ENCODE results near the gene ZNF316.
"Not testable (repeated sequence)": the region's sequence is repeated elsewhere in the genome, so short reads cannot be mapped to it uniquely, and the experiment has no call there.

ZNF316 gene

GRCh38 chr7:6634021-6634420 is 3.1 kb upstream of the ZNF316 start:
- Mint-ChIP-seq H3K27ac (no peak overlapping the region), H3K36me3 (ENCODE audit: low read depth) (no peaks in the 10 kb centered on the region), H3K4me3 (no peak overlapping the region), H3K4me1 (peaks cover 16% of the 10 kb centered on the region), H3K27me3 (no peaks in the 10 kb centered on the region), H3K9me3 (no peaks in the 10 kb centered on the region)
- no peak for DNase-seq
- no peak for ATAC-seq

- not testable (repeated sequence) for H3K4me3 Mint-ChIP-seq; H3K27ac Mint-ChIP-seq; H3K27me3 Mint-ChIP-seq; H3K36me3 Mint-ChIP-seq (ENCODE audit: low read depth); DNase-seq; ATAC-seq; H3K9me3 Mint-ChIP-seq
- peaks cover 26% of the 10 kb centered on the region for H3K4me1 Mint-ChIP-seq
These were observed 2.1 kb upstream of the ZNF316 start for GRCh38 chr7:6634971-6635370.

- DNase-seq: peak; percentile 71
- H3K4me1 Mint-ChIP-seq: peaks cover 29% of the 10 kb centered on the region
- H3K36me3 Mint-ChIP-seq (ENCODE audit: low read depth): peaks cover 24% of the 10 kb centered on the region
- peak overlapping the region; percentile 83 for H3K4me3 Mint-ChIP-seq
- peak; percentile 76 for ATAC-seq
- H3K9me3 Mint-ChIP-seq: no peaks in the 10 kb centered on the region
- H3K27ac Mint-ChIP-seq: peak overlapping the region; percentile 87
- H3K27me3 Mint-ChIP-seq: no peaks in the 10 kb centered on the region
These were observed 569 bp downstream of the ZNF316 start for GRCh38 chr7:6637544-6638229.

- Mint-ChIP-seq H3K9me3 (no peaks in the 10 kb centered on the region), H3K4me3 (peak overlapping the region; percentile 83), H3K27me3 (no peaks in the 10 kb centered on the region), H3K27ac (peak overlapping the region; percentile 87), H3K36me3 (ENCODE audit: low read depth) (peaks cover 28% of the 10 kb centered on the region), H3K4me1 (peaks cover 29% of the 10 kb centered on the region)
- ATAC-seq (no peak), DNase-seq (no peak)
These were observed 1.9 kb downstream of the ZNF316 start for GRCh38 chr7:6639032-6639431.

GRCh38 chr7:6639627-6640026 is 2.5 kb downstream of the ZNF316 start:
- H3K4me1 Mint-ChIP-seq: peaks cover 29% of the 10 kb centered on the region
- no peaks in the 10 kb centered on the region for H3K9me3 Mint-ChIP-seq
- DNase-seq: no peak
- no peaks in the 10 kb centered on the region for H3K27me3 Mint-ChIP-seq
- ATAC-seq: no peak
- peak overlapping the region; percentile 87 for H3K27ac Mint-ChIP-seq
- H3K4me3 Mint-ChIP-seq: no peak overlapping the region
- peaks cover 28% of the 10 kb centered on the region for H3K36me3 Mint-ChIP-seq (ENCODE audit: low read depth)

GRCh38 chr7:6640246-6640721 is 3.2 kb downstream of the ZNF316 start:
- peaks cover 29% of the 10 kb centered on the region for H3K4me1 Mint-ChIP-seq

GRCh38 chr7:6641305-6642035 is 4.4 kb downstream of the ZNF316 start:
- no peak overlapping the region for H3K4me3 Mint-ChIP-seq
- ATAC-seq (no peak), DNase-seq (no peak)
- H3K36me3 Mint-ChIP-seq (ENCODE audit: low read depth): peaks cover 31% of the 10 kb centered on the region
- H3K4me1 Mint-ChIP-seq: peaks cover 25% of the 10 kb centered on the region
- H3K9me3 Mint-ChIP-seq: no peaks in the 10 kb centered on the region
- no peaks in the 10 kb centered on the region for H3K27me3 Mint-ChIP-seq
- no peak overlapping the region for H3K27ac Mint-ChIP-seq

More at GRCh38 chr7:6640246-6640721, 3.2 kb downstream of the ZNF316 start:
- ATAC-seq (peak; percentile 34), DNase-seq (peak; percentile 50)
- peaks cover 28% of the 10 kb centered on the region for H3K36me3 Mint-ChIP-seq (ENCODE audit: low read depth)
- H3K27me3 Mint-ChIP-seq: no peaks in the 10 kb centered on the region
- H3K27ac Mint-ChIP-seq: peak overlapping the region; percentile 39
- no peaks in the 10 kb centered on the region for H3K9me3 Mint-ChIP-seq
- H3K4me3 Mint-ChIP-seq: no peak overlapping the region

- Mint-ChIP-seq H3K36me3 (ENCODE audit: low read depth) (peaks cover 33% of the 10 kb centered on the region), H3K27ac (no peak overlapping the region), H3K9me3 (no peaks in the 10 kb centered on the region), H3K4me1 (peaks cover 25% of the 10 kb centered on the region), H3K27me3 (no peaks in the 10 kb centered on the region), H3K4me3 (no peak overlapping the region)
- no peak for DNase-seq
- ATAC-seq: no peak
These were observed 5.2 kb downstream of the ZNF316 start for GRCh38 chr7:6642239-6642839.

GRCh38 chr7:6642861-6643640 is 5.9 kb downstream of the ZNF316 start:
- ATAC-seq (no peak), DNase-seq (no peak)
- no peaks in the 10 kb centered on the region for H3K9me3 Mint-ChIP-seq
- peaks cover 22% of the 10 kb centered on the region for H3K4me1 Mint-ChIP-seq
- H3K4me3 Mint-ChIP-seq: no peak overlapping the region
- H3K27me3 Mint-ChIP-seq: no peaks in the 10 kb centered on the region
- no peak overlapping the region for H3K27ac Mint-ChIP-seq
- H3K36me3 Mint-ChIP-seq (ENCODE audit: low read depth): peaks cover 36% of the 10 kb centered on the region

GRCh38 chr7:6643915-6644625 is 7.0 kb downstream of the ZNF316 start:
- H3K36me3 Mint-ChIP-seq (ENCODE audit: low read depth): peaks cover 36% of the 10 kb centered on the region
- H3K9me3 Mint-ChIP-seq: no peaks in the 10 kb centered on the region
- H3K4me3 Mint-ChIP-seq: no peak overlapping the region
- DNase-seq: no peak
- H3K4me1 Mint-ChIP-seq: peaks cover 12% of the 10 kb centered on the region
- no peaks in the 10 kb centered on the region for H3K27me3 Mint-ChIP-seq
- H3K27ac Mint-ChIP-seq: no peak overlapping the region
- no peak for ATAC-seq

GRCh38 chr7:6644728-6645127 is 7.6 kb downstream of the ZNF316 start:
- Mint-ChIP-seq H3K4me3 (no peak overlapping the region), H3K36me3 (ENCODE audit: low read depth) (peaks cover 31% of the 10 kb centered on the region), H3K27me3 (no peaks in the 10 kb centered on the region), H3K27ac (no peak overlapping the region), H3K4me1 (peaks cover 6% of the 10 kb centered on the region), H3K9me3 (no peaks in the 10 kb centered on the region)
- ATAC-seq (no peak), DNase-seq (no peak)

GRCh38 chr7:6646465-6646864 is 9.3 kb downstream of the ZNF316 start:
- DNase-seq (no peak), ATAC-seq (no peak)
- Mint-ChIP-seq H3K36me3 (ENCODE audit: low read depth) (peaks cover 39% of the 10 kb centered on the region), H3K9me3 (peaks cover 4% of the 10 kb centered on the region), H3K27me3 (no peaks in the 10 kb centered on the region), H3K27ac (no peak overlapping the region), H3K4me3 (no peak overlapping the region), H3K4me1 (no peaks in the 10 kb centered on the region)

- DNase-seq (no peak), ATAC-seq (no peak)
- H3K9me3 Mint-ChIP-seq: peaks cover 4% of the 10 kb centered on the region
- H3K4me1 Mint-ChIP-seq: no peaks in the 10 kb centered on the region
- H3K4me3 Mint-ChIP-seq: no peak overlapping the region
- H3K27ac Mint-ChIP-seq: no peak overlapping the region
- H3K27me3 Mint-ChIP-seq: no peaks in the 10 kb centered on the region
- peaks cover 40% of the 10 kb centered on the region for H3K36me3 Mint-ChIP-seq (ENCODE audit: low read depth)
These were observed 10.0 kb downstream of the ZNF316 start for GRCh38 chr7:6647080-6647479.

- Mint-ChIP-seq H3K27me3 (no peaks in the 10 kb centered on the region), H3K4me3 (no peak overlapping the region), H3K27ac (no peak overlapping the region), H3K36me3 (ENCODE audit: low read depth) (peaks cover 41% of the 10 kb centered on the region), H3K4me1 (no peaks in the 10 kb centered on the region), H3K9me3 (peaks cover 4% of the 10 kb centered on the region)
- DNase-seq (no peak), ATAC-seq (no peak)
These were observed 10.4 kb downstream of the ZNF316 start for GRCh38 chr7:6647541-6647940.
